ENCODE results near the gene SMG9. TPM values are rescaled to one million over a fixed set of nuclear protein-coding genes. Genes with fewer than 3 reads are reported as not detected.

Gene SMG9
- polyA plus RNA-seq, 1 of the 3 experiments (the other 2 are of a cell fraction): 24.3 TPM

- TF ChIP-seq GATA2 (CRISPR knock-in tag; IDR thresholded peaks at IDR 0.05): no peak
- no peak for TF ChIP-seq EZH2phosphoT487 (IDR thresholded peaks at IDR 0.05; ENCODE audit: borderline replicate concordance, low read depth)
- no peak for TF ChIP-seq TAF1 (IDR thresholded peaks at IDR 0.05; ENCODE audit: borderline replicate concordance, low read depth, low read length)
- no peak for TF ChIP-seq FOSL2 (IDR thresholded peaks at IDR 0.05; ENCODE audit: borderline replicate concordance, low read depth)
- TF ChIP-seq MAX (IDR thresholded peaks at IDR 0.05; ENCODE audit: low read depth): no peak
- TF ChIP-seq RFX5 (IDR thresholded peaks at IDR 0.05; ENCODE audit: low read length): no peak
- TF ChIP-seq MEF2A (IDR thresholded peaks at IDR 0.05; ENCODE audit: borderline replicate concordance, low read depth): no peak
- no peak for TF ChIP-seq FOXJ3 (CRISPR knock-in tag; IDR thresholded peaks at IDR 0.05)
Measured at GRCh38 chr19:43741075-43741825, 13.5 kb downstream of the SMG9 start (continued).

- TF ChIP-seq MEF2A (IDR thresholded peaks at IDR 0.05; ENCODE audit: borderline replicate concordance, low read depth) (no peak), PBX3 (IDR thresholded peaks at IDR 0.05) (no peak), RCOR1 (IDR thresholded peaks at IDR 0.05; ENCODE audit: low read length) (no peak), JUND (IDR thresholded peaks at IDR 0.05) (no peak), SIN3A (IDR thresholded peaks at IDR 0.05; ENCODE audit: borderline replicate concordance, low read depth, low read length) (no peak), EZH2phosphoT487 (IDR thresholded peaks at IDR 0.05; ENCODE audit: borderline replicate concordance, low read depth) (no peak), ZBTB33 (IDR thresholded peaks at IDR 0.05; ENCODE audit: borderline replicate concordance, low read depth) (no peak), YY1 (IDR thresholded peaks at IDR 0.05; ENCODE audit: low read depth) (no peak), FOXJ3 (CRISPR knock-in tag; IDR thresholded peaks at IDR 0.05) (no peak), RXRA (IDR thresholded peaks at IDR 0.05; ENCODE audit: borderline replicate concordance, low read depth) (no peak)
- no peaks in the 10 kb centered on the region for H4K20me1 ChIP-seq (ENCODE audit: insufficient read depth)
- no peaks in the 10 kb centered on the region for H3K9me3 ChIP-seq
- no peaks in the 10 kb centered on the region for H3K79me2 ChIP-seq (ENCODE audit: insufficient read depth)
- H3K4me3 ChIP-seq (ENCODE audit: low read depth in 2 of 2, low read length in 1 of 2): no peak overlapping the region
- no peak overlapping the region for H3K9ac ChIP-seq
- H3K9me2 ChIP-seq: no peaks in the 10 kb centered on the region
- no peaks in the 10 kb centered on the region for H3K4me1 ChIP-seq (ENCODE audit: control insufficient read depth in 1 of 2, insufficient read depth in 2 of 2, low read depth in 1 of 2, low read length in 1 of 2)
- ChIA-PET CTCF (interaction anchor here (1.5 to 2.9 kb wide), 2 partner anchors 45 to 70 kb away, joined by 3 to 8 read pairs; no protein-coding TSS in a partner anchor), POLR2A (interaction anchor here (1.5 kb wide), 1 partner anchor 12 kb away, joined by 3 read pairs; no protein-coding TSS in a partner anchor)
- H3K27ac ChIP-seq (ENCODE audit: low read depth in 2 of 2, low read length in 1 of 2): no peak overlapping the region
- H3K36me3 ChIP-seq (replicated peaks in 1 of 2; ENCODE audit: control insufficient read depth in 1 of 2, insufficient read depth in 2 of 2, low read length in 1 of 2): peaks cover 66 to 74% of the 10 kb centered on the region in 2 experiments
- peaks cover 8% of the 10 kb centered on the region for H3F3A ChIP-seq (replicated peaks; ENCODE audit: insufficient read depth)
- WGBS (ENCODE audit: low lambda C conversion rate): 84% methylated on average over 12 of the region's 16 CpGs
- no peaks in the 10 kb centered on the region for H3K27me3 ChIP-seq (ENCODE audit: insufficient read depth)
- H3K4me2 ChIP-seq: no peak overlapping the region
- no peak overlapping the region for H2AFZ ChIP-seq (ENCODE audit: low read depth)
- no peak for DNase-seq
Measured at GRCh38 chr19:43739439-43740235, 15.1 kb downstream of the SMG9 start.

All from SK-N-SH (cell line).